CD4-positive, alpha-beta T cell treated with Interleukin-2 at 100 ng/mL for 4 hours (primary cell): ENCODE results near the gene SENP7.
A peak's percentile ranks its signal among the peaks of the same experiment; 100 is the strongest.
"Not testable (repeated sequence)": the region's sequence is repeated elsewhere in the genome, so short reads cannot be mapped to it uniquely, and the experiment has no call there.

Experiments
- DNase-seq: peaks from one replicate; pipeline ENCODE4 v3.0.0-alpha.2; 2020; ENCODE audit warnings: low spot score

The SENP7 gene

GRCh38 chr3:101521211-101521701 lies 8.2 kb upstream of the SENP7 start:
- peak; percentile 78 for DNase-seq

- DNase-seq: no peak
Observed at GRCh38 chr3:101519685-101520365, 6.8 kb upstream of the SENP7 start.

- peak; percentile 85 for DNase-seq
Observed at GRCh38 chr3:101518421-101518871, 5.4 kb upstream of the SENP7 start.

GRCh38 chr3:101513419-101513986 lies 491 bp upstream of the SENP7 start:
- no peak for DNase-seq

GRCh38 chr3:101512396-101512645 lies 691 bp downstream of the SENP7 start:
- no peak for DNase-seq

GRCh38 chr3:101509811-101510210 lies 3.2 kb downstream of the SENP7 start:
- no peak for DNase-seq

GRCh38 chr3:101509281-101509680 lies 3.7 kb downstream of the SENP7 start:
- no peak for DNase-seq

- no peak for DNase-seq
Observed at GRCh38 chr3:101501783-101502182, 11.2 kb downstream of the SENP7 start.

- DNase-seq: no peak
Observed at GRCh38 chr3:101500208-101500607, 12.8 kb downstream of the SENP7 start.

- no peak for DNase-seq
Observed at GRCh38 chr3:101497803-101498202, 15.2 kb downstream of the SENP7 start.

GRCh38 chr3:101495552-101495951 lies 17.5 kb downstream of the SENP7 start:
- DNase-seq: no peak

- no peak for DNase-seq
Observed at GRCh38 chr3:101484805-101485620, 28.0 kb downstream of the SENP7 start.

- DNase-seq: no peak
Observed at GRCh38 chr3:101478980-101479379, 34.0 kb downstream of the SENP7 start.

GRCh38 chr3:101474841-101475552 lies 38.0 kb downstream of the SENP7 start:
- DNase-seq: not testable (repeated sequence)

GRCh38 chr3:101468676-101469075 lies 44.3 kb downstream of the SENP7 start:
- DNase-seq: not testable (repeated sequence)

- DNase-seq: not testable (repeated sequence)
Observed at GRCh38 chr3:101467310-101467663, 45.7 kb downstream of the SENP7 start.

- DNase-seq: peak; percentile 35
Observed at GRCh38 chr3:101466465-101467309, 46.3 kb downstream of the SENP7 start.

GRCh38 chr3:101464235-101464634 lies 48.8 kb downstream of the SENP7 start:
- no peak for DNase-seq

GRCh38 chr3:101461451-101461850 lies 51.6 kb downstream of the SENP7 start:
- no peak for DNase-seq

GRCh38 chr3:101458387-101458786 lies 54.6 kb downstream of the SENP7 start:
- no peak for DNase-seq

- DNase-seq: no peak
Observed at GRCh38 chr3:101454629-101455028, 58.4 kb downstream of the SENP7 start.

GRCh38 chr3:101453961-101454360 lies 59.1 kb downstream of the SENP7 start:
- no peak for DNase-seq
